ENCODE measurements around the gene PCDH9. TPM values are rescaled to one million over a fixed set of nuclear protein-coding genes. Genes with fewer than 3 reads are reported as not detected.

The PCDH9 gene
- total and polyA plus RNA-seq, 2 experiments from 2014 or later = 0.31 to 0.52 TPM

- Mint-ChIP-seq H3K27me3 (ENCODE audit: insufficient read depth, low read depth, poor library complexity) (no peaks in the 10 kb centered on the region), H3K36me3 (ENCODE audit: low read depth) (peaks cover 3% of the 10 kb centered on the region; the same call in 2 of the 3 replicates), H3K4me1 (peaks cover 4% of the 10 kb centered on the region; the same call in 2 of the 3 replicates), H3K27ac (no peak overlapping the region), H3K4me3 (no peak overlapping the region), H3K9me3 (peaks cover 3% of the 10 kb centered on the region; the same call in 2 of the 3 replicates)
- TF ChIP-seq POLR2AphosphoS5 (IDR thresholded peaks at IDR 0.05; ENCODE audit: low read depth) (no peak), JUNB (IDR thresholded peaks at IDR 0.05; ENCODE audit: unreplicated experiment) (no peak), CTCF (conservative IDR thresholded peaks at IDR 0.05; ENCODE audit: low read depth in 2 of 2) (no peak), ZNF462 (CRISPR knock-in tag; IDR thresholded peaks at IDR 0.05) (no peak), EZH2 (IDR thresholded peaks at IDR 0.05; ENCODE audit: low read depth, unreplicated experiment) (no peak), NANOG (IDR thresholded peaks at IDR 0.05; ENCODE audit: borderline replicate concordance) (no peak), STAT1 (IDR thresholded peaks at IDR 0.05; ENCODE audit: unreplicated experiment) (no peak), ZNF114 (CRISPR knock-in tag; IDR thresholded peaks at IDR 0.05) (no peak), EZH2phosphoT487 (IDR thresholded peaks at IDR 0.05; ENCODE audit: unreplicated experiment) (no peak), ZNF331 (CRISPR knock-in tag; IDR thresholded peaks at IDR 0.05; ENCODE audit: low read depth) (no peak), REST (IDR thresholded peaks at IDR 0.05; ENCODE audit: unreplicated experiment) (no peak), CREB1 (CRISPR knock-in tag; IDR thresholded peaks at IDR 0.05; ENCODE audit: low read depth) (no peak), ETS1 (IDR thresholded peaks at IDR 0.05) (no peak)
- Histone ChIP-seq H3K27me3 (ENCODE audit: insufficient read depth) (no peaks in the 10 kb centered on the region), H2AFZ (no peak overlapping the region), H3K4me2 (no peak overlapping the region), H3K36me3 (ENCODE audit: insufficient read depth) (no peaks in the 10 kb centered on the region), H3K4me1 (ENCODE audit: insufficient read depth) (no peaks in the 10 kb centered on the region), H3K4me3 (no peak overlapping the region), H3F3A (replicated peaks; ENCODE audit: low read depth) (no peaks in the 10 kb centered on the region), H4K20me1 (replicated peaks; ENCODE audit: insufficient read depth) (no peaks in the 10 kb centered on the region), H3K79me2 (replicated peaks; ENCODE audit: insufficient read depth) (no peaks in the 10 kb centered on the region), H3K9me2 (ENCODE audit: insufficient read depth) (no peaks in the 10 kb centered on the region), H3K27ac (ENCODE audit: low read depth) (no peak overlapping the region)
- DNase-seq (ENCODE audit: low spot score) = no peak
- no peak for ATAC-seq
Measured at GRCh38 chr13:67101730-67102467, 128.2 kb downstream of the PCDH9 start.

All from GM23338 (cell line).